GM12874 (cell line): ENCODE measurements around the gene COG3.

Experiments used
- CTCF ChIP-seq: IDR thresholded peaks from 2 replicates; pipeline ENCODE4 v1.5.1; 2011; ENCODE audit warnings: low read depth, mild to moderate bottlenecking, control low read depth, low read length, moderate library complexity; ENCODE audit not compliant: insufficient read depth

COG3 gene

GRCh38 chr13:45540864-45541263 lies 76.1 kb downstream of the COG3 start:
- TF ChIP-seq CTCF: no peak

- no peak for TF ChIP-seq CTCF
Measured at GRCh38 chr13:45541806-45542205, 77.1 kb downstream of the COG3 start.

- TF ChIP-seq CTCF: no peak
Measured at GRCh38 chr13:45542391-45542790, 77.7 kb downstream of the COG3 start.

- TF ChIP-seq CTCF: no peak
Measured at GRCh38 chr13:45542878-45543277, 78.1 kb downstream of the COG3 start.

- TF ChIP-seq CTCF: no peak
Measured at GRCh38 chr13:45544520-45544919, 79.8 kb downstream of the COG3 start.

GRCh38 chr13:45545686-45546409 lies 81.1 kb downstream of the COG3 start:
- no peak for TF ChIP-seq CTCF

GRCh38 chr13:45546410-45546765 lies 81.6 kb downstream of the COG3 start:
- TF ChIP-seq CTCF: no peak
